ENCODE data around the gene CALCR. TPM values are rescaled to one million over a fixed set of nuclear protein-coding genes. Genes with fewer than 3 reads are reported as not detected.

CALCR gene
- total and polyA plus RNA-seq, 2 donors (not counting 1 experiment from before 2014, with no cell fraction given), result not detected

- H3K4me1 ChIP-seq (ENCODE audit: control insufficient read depth in 2 of 2, insufficient read depth in 2 of 2, low read length in 2 of 2), result no peaks in the 10 kb centered on the region
- Mint-ChIP-seq H3K27me3 (peaks cover 8% of the 10 kb centered on the region), H3K4me1 (no peaks in the 10 kb centered on the region), H3K27ac (no peak overlapping the region), H3K4me3 (no peak overlapping the region), H3K9me3 (ENCODE audit: insufficient read depth) (no peaks in the 10 kb centered on the region)
- H3K27ac ChIP-seq (ENCODE audit: low read length in 2 of 2), result no peak overlapping the region
- WGBS (ENCODE audit: insufficient coverage), result 100% methylated on average over 1 of the region's 3 CpGs
- H3K79me2 ChIP-seq (ENCODE audit: control insufficient read depth, insufficient read depth, low read length), result no peaks in the 10 kb centered on the region
- H3K9ac ChIP-seq (ENCODE audit: low read length), result no peak overlapping the region
- no peaks in the 10 kb centered on the region for H3K36me3 ChIP-seq (replicated peaks in 1 of 2; ENCODE audit: control extremely low read depth in 1 of 2, control insufficient read depth in 1 of 2, extremely low read depth in 1 of 2, insufficient read depth in 2 of 2, low read length in 1 of 2)
- ChIA-PET CTCF (interaction anchor here (1.7 kb wide), 1 partner anchor 307 kb away, joined by 3 read pairs; no protein-coding TSS in a partner anchor), POLR2A (no interaction called here)
- no peak overlapping the region for H2AFZ ChIP-seq (ENCODE audit: insufficient read depth, low read depth, low read length, poor library complexity, severe bottlenecking)
- ATAC-seq (ENCODE audit: low read depth) (no peak), DNase-seq (no peak)
- H3K27me3 ChIP-seq (replicated peaks in 1 of 4; ENCODE audit: control extremely low read depth in 1 of 4, control insufficient read depth in 3 of 4, insufficient read depth in 4 of 4, low read length in 3 of 4), result no peaks in the 10 kb centered on the region
- no peaks in the 10 kb centered on the region for H3K9me3 ChIP-seq (ENCODE audit: control extremely low read depth in 1 of 3, control insufficient read depth in 2 of 3, insufficient read depth in 1 of 3, low read length in 2 of 3)
- no peak overlapping the region for H3K4me2 ChIP-seq (replicated peaks; ENCODE audit: low read depth, low read length, poor library complexity, severe bottlenecking)
- no peak for TF ChIP-seq CTCF (IDR thresholded peaks at IDR 0.05)
- no peak for TF ChIP-seq EZH2 (IDR thresholded peaks at IDR 0.05; ENCODE audit: borderline replicate concordance, insufficient read depth, low read depth, low read length, poor library complexity, severe bottlenecking)
- no peak overlapping the region for H3K4me3 ChIP-seq (ENCODE audit: control extremely low read depth in 1 of 5, extremely low read depth in 1 of 5, insufficient read depth in 1 of 5, low read depth in 2 of 5, low read length in 4 of 5)
- intact Hi-C loops (cut with micrococcal nuclease), result no loop called here
- no peaks in the 10 kb centered on the region for H4K20me1 ChIP-seq (ENCODE audit: control insufficient read depth, insufficient read depth, low read length, poor library complexity, severe bottlenecking)
Measured at GRCh38 chr7:93547716-93548115, 26.8 kb downstream of the CALCR start.

GRCh38 chr7:93544691-93545090 lies 29.8 kb downstream of the CALCR start:
- ChIA-PET POLR2A (no interaction called here), CTCF (no interaction called here)
- no peaks in the 10 kb centered on the region for H3K9me3 ChIP-seq (ENCODE audit: control extremely low read depth in 1 of 3, control insufficient read depth in 2 of 3, insufficient read depth in 1 of 3, low read length in 2 of 3)
- H3K9ac ChIP-seq (ENCODE audit: low read length), result no peak overlapping the region
- H3K79me2 ChIP-seq (ENCODE audit: control insufficient read depth, insufficient read depth, low read length), result no peaks in the 10 kb centered on the region
- no peak for DNase-seq
- H4K20me1 ChIP-seq (ENCODE audit: control insufficient read depth, insufficient read depth, low read length, poor library complexity, severe bottlenecking), result no peaks in the 10 kb centered on the region
- H3K27me3 Mint-ChIP-seq, result peaks cover 6% of the 10 kb centered on the region
- H3K4me3 ChIP-seq (ENCODE audit: control extremely low read depth in 1 of 5, extremely low read depth in 1 of 5, insufficient read depth in 1 of 5, low read depth in 2 of 5, low read length in 4 of 5), result no peak overlapping the region
- H3K4me3 Mint-ChIP-seq, result no peak overlapping the region
- H3K27me3 ChIP-seq (replicated peaks in 1 of 4; ENCODE audit: control extremely low read depth in 1 of 4, control insufficient read depth in 3 of 4, insufficient read depth in 4 of 4, low read length in 3 of 4), result no peaks in the 10 kb centered on the region
- no peak overlapping the region for H3K27ac Mint-ChIP-seq
- no peaks in the 10 kb centered on the region for H3K36me3 ChIP-seq (replicated peaks in 1 of 2; ENCODE audit: control extremely low read depth in 1 of 2, control insufficient read depth in 1 of 2, extremely low read depth in 1 of 2, insufficient read depth in 2 of 2, low read length in 1 of 2)
- H3K4me2 ChIP-seq (replicated peaks; ENCODE audit: low read depth, low read length, poor library complexity, severe bottlenecking), result no peak overlapping the region
- H3K4me1 Mint-ChIP-seq, result no peaks in the 10 kb centered on the region
- no peak overlapping the region for H2AFZ ChIP-seq (ENCODE audit: insufficient read depth, low read depth, low read length, poor library complexity, severe bottlenecking)
- H3K27ac ChIP-seq (ENCODE audit: low read length in 2 of 2), result no peak overlapping the region
- TF ChIP-seq CTCF (IDR thresholded peaks at IDR 0.05), result no peak
- no peak for TF ChIP-seq EZH2 (IDR thresholded peaks at IDR 0.05; ENCODE audit: borderline replicate concordance, insufficient read depth, low read depth, low read length, poor library complexity, severe bottlenecking)
- intact Hi-C loops (cut with micrococcal nuclease), result no loop called here
- no peaks in the 10 kb centered on the region for H3K4me1 ChIP-seq (ENCODE audit: control insufficient read depth in 2 of 2, insufficient read depth in 2 of 2, low read length in 2 of 2)
- 94% methylated on average over 2 of the region's 2 CpGs for WGBS (ENCODE audit: insufficient coverage)
- no peak for ATAC-seq (ENCODE audit: low read depth)
- H3K9me3 Mint-ChIP-seq (ENCODE audit: insufficient read depth), result no peaks in the 10 kb centered on the region
